ENCODE measurements around the gene TMEM179B.

- TF ChIP-seq SPI1 (IDR thresholded peaks at IDR 0.05; ENCODE audit: low read depth, low read length) (no peak), POLR2A (IDR thresholded peaks at IDR 0.05; ENCODE audit: low read depth, low read length) (no peak), TAF1 (IDR thresholded peaks at IDR 0.05; ENCODE audit: low read depth, low read length) (no peak), POLR2AphosphoS5 (IDR thresholded peaks at IDR 0.05; ENCODE audit: low read depth, low read length) (no peak)
These were observed 8.8 kb upstream of the TMEM179B start for GRCh38 chr11:62778441-62778840.

Data from GM12891 (cell line).